GM12865 (cell line): Measurements from ENCODE around the gene CACNA1C.

Experiments
- DNase-seq: peaks from one replicate; pipeline ENCODE4 v3.0.0; 2010; ENCODE audit warnings: low read depth
- H3K4me3 ChIP-seq: 2 replicates; pipeline ENCODE4 v1.5.1; 2011; ENCODE audit warnings: mild to moderate bottlenecking, low read depth, low read length, control low read depth
- TF ChIP-seq, protein P1 (sequence below): IDR thresholded peaks from 2 replicates; pipeline ENCODE4 v1.5.1; 2011; ENCODE audit warnings: low read length, control low read depth, low read depth, inconsistent platforms; ENCODE audit not compliant: insufficient read depth; ENCODE audit errors: missing control alignments

CACNA1C gene

GRCh38 chr12:2450553-2450952 is 397.8 kb downstream of the CACNA1C start:
- TF ChIP-seq, protein P1, sequence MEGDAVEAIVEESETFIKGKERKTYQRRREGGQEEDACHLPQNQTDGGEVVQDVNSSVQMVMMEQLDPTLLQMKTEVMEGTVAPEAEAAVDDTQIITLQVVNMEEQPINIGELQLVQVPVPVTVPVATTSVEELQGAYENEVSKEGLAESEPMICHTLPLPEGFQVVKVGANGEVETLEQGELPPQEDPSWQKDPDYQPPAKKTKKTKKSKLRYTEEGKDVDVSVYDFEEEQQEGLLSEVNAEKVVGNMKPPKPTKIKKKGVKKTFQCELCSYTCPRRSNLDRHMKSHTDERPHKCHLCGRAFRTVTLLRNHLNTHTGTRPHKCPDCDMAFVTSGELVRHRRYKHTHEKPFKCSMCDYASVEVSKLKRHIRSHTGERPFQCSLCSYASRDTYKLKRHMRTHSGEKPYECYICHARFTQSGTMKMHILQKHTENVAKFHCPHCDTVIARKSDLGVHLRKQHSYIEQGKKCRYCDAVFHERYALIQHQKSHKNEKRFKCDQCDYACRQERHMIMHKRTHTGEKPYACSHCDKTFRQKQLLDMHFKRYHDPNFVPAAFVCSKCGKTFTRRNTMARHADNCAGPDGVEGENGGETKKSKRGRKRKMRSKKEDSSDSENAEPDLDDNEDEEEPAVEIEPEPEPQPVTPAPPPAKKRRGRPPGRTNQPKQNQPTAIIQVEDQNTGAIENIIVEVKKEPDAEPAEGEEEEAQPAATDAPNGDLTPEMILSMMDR, result no peak
- no peak for DNase-seq
- H3K4me3 ChIP-seq, result no peak overlapping the region

DNA sequence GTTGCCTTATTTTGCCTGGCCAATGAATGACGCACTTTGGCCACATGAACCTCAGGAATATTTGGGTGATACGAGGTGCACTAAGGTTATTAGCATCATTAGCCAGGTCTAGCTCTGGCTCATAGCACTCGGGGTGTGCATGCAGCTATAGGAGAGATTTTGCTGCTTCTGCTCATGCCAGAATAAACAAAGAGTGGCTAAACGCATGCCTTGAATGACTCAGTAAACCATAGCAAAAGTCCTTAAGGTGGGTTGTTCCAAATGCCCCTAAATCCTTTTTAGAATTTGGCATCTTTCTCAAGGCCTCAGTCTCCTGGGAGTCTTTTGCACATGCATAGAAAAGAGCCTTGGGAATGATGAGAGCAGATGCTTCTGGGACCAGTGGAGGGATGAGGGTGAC is 398.2 kb downstream of the CACNA1C start:
- TF ChIP-seq, protein P1, result no peak
- DNase-seq, result no peak
- no peak overlapping the region for H3K4me3 ChIP-seq

DNA sequence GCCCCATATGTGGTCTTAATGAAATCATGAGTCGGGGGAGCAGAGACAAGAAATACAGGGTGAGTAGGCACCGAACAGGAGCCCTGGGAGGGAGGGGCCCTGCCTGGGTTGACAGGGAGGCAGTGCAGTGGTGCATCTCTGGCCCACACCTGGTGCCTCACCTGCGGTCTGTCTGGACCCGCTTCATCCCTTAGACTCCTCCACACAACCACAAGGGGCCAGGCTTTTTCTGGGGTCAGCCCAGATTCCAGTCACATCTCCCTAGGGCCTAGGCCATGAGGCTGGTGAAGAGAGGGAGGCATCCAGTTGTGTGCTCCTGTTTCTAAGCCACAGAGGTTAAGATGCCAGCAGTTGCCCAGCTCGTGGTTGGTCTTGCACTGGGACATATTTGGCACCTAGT is 398.7 kb downstream of the CACNA1C start:
- H3K4me3 ChIP-seq, result no peak overlapping the region
- TF ChIP-seq, protein P1, result no peak
- no peak for DNase-seq

- TF ChIP-seq, protein P1, result no peak
- DNase-seq, result no peak
- H3K4me3 ChIP-seq, result no peak overlapping the region
These were observed 400.4 kb downstream of the CACNA1C start for GRCh38 chr12:2453076-2453760.

GRCh38 chr12:2453761-2454090 is 400.9 kb downstream of the CACNA1C start:
- TF ChIP-seq, protein P1, result no peak
- DNase-seq, result no peak
- H3K4me3 ChIP-seq, result no peak overlapping the region

GRCh38 chr12:2454601-2455177 is 401.9 kb downstream of the CACNA1C start:
- TF ChIP-seq, protein P1, result no peak
- no peak overlapping the region for H3K4me3 ChIP-seq
- no peak for DNase-seq

GRCh38 chr12:2455410-2455809 is 402.6 kb downstream of the CACNA1C start:
- no peak overlapping the region for H3K4me3 ChIP-seq
- TF ChIP-seq, protein P1, result no peak
- no peak for DNase-seq
